GM21528 (cell line): Measurements from ENCODE around the gene RRP15.
"Not testable (repeated sequence)": the region's sequence is repeated elsewhere in the genome, so short reads cannot be mapped to it uniquely, and the experiment has no call there.

Experiments used
- ATAC-seq: cut with Tn5 transposase; IDR thresholded peaks from one replicate; pipeline ENCODE4 v1.9.1; 2021; ENCODE audit warnings: mild to moderate bottlenecking, moderate library complexity; ENCODE audit not compliant: unreplicated experiment, low FRiP score

RRP15 gene

DNA sequence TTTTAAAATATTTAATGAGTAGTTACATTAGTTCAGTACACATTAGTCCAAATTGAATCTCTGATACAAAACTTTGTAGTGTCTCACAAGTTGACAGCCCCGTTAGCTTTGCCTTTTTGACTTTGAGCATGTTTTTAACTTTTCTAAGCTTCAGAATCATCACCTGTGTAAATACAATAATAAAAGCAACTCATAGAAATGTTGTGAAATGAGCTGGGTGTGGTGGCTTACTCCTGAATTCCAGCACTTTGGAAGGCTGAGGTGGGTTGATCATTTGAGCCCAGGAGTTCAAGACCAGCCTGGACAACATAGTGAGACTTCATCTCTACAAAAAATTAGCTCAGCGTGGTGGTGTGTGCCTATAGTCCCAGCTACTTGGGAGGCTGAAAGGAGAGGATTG, 11.1 kb downstream of the RRP15 start:
- no peak for ATAC-seq

DNA sequence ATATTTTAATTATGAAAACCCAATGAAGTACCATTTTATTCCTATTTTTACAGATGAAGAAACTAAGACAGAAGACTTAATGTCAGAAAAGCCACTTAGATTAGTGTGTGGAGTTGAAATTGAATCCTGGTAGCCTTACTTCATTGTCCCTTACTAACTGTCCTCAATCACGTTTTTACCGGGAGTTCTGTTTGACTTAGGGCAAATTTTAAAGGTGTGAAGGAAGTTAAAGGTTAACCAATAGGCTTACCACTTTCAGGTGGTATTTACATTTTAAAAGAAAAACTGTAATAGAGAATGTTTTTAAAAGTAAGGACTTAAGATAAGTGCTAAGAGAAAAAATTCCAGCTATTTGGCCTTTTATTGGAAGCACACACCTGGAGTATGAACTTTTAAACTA, 12.4 kb downstream of the RRP15 start:
- ATAC-seq = no peak

DNA sequence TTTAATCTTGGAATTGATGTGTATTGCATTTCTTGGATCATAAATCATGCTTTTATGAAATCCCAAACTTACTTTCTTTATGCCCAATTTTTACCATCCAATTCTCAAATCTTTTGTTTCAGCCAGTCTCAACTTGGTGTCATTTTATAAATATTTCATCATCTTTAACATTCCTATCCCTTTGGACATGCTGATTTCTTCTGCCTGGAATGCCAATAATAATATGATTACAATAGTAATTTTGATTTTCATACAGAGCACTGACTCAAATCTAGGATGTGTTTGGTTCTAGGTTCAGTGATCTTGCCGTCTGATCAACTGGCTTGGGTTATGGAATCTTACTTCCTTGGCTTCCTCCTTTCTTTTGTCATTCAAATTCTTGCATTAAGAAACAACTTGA, 12.8 kb downstream of the RRP15 start:
- ATAC-seq = no peak

DNA sequence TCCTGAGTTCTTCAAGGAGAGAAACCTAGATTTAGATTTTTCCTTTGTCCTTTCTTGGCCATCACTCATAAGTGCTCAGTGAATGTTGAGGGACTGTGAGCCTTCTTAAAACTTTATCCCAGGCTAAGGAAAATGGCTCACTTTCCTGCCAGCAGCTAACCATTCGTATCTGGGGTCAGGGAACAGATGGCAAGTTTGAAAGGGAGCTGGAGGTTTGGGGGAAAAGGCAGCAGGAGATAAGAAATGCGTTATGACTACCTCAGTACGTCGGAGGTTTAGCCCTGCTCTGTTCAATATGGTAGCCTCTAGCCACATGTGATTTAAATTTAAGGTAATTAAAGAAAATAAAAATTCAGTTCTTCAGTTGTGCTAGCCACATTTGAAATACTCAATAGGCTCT, 13.3 kb downstream of the RRP15 start:
- ATAC-seq = no peak

DNA sequence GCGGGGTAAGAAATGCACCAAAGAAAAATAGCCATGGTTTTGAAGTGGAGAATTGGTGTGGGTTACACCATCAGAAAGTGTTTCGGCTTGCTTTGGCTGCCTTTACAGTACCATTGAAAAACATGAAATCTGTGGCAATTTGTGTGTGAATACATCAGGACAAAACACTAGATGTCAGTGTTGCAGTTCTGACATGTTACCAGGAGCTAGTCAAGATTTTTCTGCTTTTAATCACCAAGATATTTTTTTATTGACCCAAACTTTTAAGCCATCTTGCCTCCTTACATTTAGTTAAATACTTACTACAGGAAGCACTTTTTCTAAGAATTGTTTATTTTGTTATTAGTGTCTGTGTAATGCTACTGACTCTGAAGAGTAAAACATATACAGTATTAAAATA, 14.3 kb downstream of the RRP15 start:
- ATAC-seq = no peak

DNA sequence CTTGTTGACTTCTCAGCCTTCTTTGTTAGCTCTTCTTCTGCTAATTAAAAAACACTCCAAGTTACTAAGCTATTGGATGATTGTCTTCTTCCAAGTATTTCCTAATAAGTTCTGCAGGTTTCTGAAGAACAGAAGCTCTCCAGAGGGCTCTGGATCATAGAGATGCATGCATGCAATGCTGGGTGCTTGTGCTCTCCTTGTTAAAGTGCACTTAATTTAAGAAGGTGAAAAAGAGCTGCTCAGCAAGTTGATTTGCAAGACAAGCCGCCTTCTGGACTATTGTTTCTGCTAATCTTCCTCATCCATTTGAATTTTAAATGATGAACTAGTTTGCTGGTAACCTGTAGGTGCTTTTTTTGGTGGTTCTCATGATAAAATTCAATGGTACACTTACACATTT, 16.1 kb downstream of the RRP15 start:
- no peak for ATAC-seq

DNA sequence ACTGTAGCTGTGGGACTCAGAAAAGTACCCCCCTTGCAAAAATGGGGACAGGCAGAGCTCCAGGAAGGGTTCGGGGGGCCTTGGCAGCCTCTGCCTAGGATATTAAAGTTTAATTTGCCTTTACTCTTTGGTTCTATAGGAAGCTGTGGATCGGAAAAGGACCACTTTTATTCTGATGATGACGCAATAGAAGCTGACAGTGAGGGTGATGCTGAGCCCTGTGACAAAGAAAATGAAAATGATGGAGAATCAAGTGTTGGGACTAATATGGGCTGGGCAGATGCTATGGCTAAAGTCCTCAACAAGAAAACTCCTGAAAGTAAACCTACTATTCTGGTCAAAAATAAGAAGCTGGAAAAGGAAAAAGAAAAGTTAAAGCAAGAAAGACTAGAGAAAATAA, 17.1 kb downstream of the RRP15 start:
- no peak for ATAC-seq

DNA sequence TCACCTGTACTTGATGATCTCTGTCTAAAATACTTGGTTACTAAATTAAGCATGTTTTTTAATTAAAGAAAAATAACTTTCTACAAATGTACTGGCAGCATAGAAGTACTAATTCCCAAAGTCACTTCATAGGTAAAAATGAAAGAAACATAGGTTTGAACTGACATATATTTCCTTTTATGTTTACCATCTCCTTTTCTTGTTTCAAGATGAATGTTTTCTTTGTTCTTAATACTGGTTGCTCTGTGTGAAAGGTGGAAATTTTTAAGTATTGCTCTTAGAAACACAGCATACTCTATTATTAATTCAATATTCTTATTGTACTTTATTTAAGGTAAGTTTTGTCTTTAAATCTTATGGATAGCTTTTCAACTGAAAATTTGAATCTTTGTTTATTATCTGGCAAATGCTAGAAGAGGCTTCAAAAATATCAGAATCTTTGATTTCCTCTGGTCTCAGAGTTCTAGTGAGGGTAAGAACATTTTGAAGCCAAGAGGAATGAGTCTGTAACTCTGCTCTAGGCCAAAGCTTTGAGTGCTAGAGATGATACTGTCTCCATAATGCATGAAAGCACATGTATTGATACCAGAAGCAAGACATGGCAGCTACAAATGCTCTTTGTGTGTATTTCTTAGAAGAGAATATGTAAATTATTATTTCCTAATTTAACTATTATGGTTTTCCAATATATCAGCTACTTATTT, 18.2 kb downstream of the RRP15 start:
- no peak for ATAC-seq

DNA sequence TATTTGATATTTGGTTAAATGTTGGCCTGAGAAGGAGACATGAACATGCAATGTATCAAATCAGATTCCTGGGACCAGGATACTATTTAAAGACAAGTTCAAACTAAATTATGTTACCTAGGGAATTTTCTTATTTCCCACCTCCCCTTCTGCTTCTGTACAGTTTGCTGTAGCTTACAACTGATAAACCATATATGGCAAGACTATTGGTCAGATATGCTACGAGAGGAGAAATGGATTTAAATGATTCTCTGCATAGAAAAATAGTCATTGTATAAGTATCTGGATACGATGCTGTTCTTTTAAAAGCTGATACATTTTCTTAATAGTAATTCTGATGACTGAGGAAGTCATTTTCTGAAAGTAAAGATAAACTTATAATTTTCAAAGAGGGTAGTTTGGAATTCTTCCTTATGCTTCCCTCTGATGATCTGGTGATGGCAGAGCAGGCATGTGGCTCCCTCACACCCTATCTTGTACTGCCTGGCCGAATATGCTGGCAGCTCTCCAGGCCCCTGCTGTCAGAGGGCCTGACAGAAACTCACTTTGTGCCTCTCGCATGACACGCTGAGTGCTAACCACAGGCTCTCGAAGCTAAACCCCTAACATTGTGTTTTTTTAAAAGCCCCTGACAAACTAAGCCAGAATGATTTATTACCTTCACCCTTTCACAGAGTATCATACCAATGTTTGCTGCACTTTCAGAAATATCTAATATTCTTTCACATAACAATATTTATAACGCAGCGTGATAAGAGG, 19.4 kb downstream of the RRP15 start:
- no peak for ATAC-seq

DNA sequence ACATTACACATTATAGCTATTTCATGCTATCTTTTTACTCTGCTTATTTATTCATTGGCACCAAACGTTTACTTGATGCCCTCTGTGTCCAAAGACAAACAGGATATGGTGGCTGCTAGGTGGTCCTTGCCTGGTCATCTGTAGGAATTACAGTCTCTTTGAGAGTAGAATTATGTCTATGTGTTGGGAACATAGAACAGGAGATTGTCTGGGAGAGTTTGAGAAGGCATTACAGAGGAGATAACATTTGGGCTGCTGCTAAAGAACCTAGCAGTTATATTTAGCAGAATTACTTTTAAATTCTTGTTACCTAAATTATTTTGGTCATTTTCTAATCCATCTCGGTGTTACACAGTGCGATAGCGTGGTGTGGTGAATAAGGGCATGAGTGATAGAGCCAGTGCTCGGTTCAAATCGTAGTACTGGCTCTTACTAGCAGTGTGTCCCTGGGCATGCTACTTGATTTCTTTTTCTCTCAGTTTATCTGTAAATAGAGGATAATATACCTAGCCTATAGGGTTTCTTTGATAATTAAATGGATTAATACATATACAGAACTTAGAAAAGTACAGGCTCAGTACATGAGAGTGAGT, 20.5 kb downstream of the RRP15 start:
- no peak for ATAC-seq

DNA sequence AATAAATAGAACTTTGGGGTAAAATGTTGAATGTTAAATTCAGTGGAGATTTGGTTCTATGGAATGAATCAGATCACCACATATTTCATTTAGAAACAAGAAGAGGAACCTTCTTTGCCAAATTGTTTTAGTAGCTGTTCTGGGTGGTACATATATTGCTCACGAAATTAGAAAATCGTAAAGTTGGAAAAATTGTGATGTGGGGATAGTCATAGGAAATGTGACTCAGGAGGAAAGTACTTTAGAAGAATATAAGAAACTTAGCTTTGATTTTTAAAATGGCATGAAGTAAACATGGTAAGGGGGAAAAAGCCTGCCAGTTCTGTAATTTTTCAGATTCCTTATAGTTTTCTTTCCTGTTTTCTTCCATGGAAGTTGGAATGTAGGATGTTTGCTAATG, 27.4 kb downstream of the RRP15 start:
- no peak for ATAC-seq

DNA sequence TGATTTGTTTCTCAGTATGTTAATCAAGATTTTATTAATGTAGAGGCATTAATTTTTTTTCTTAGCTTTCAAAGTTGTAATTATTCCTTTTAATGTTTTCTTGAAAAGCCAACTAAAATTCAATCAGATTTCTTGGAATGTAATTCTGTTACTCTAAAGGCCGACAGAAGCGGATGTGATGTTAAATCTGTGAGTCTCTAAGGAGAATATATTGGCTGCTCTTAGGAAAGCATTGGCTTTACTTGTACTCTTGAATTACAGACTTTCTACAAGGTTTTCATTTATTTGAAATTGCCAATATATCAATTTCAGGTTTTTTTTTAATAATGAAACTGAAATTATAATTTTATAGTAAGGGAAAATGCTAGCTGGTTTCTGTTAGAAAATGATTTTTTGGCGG, 29.2 kb downstream of the RRP15 start:
- ATAC-seq = no peak

DNA sequence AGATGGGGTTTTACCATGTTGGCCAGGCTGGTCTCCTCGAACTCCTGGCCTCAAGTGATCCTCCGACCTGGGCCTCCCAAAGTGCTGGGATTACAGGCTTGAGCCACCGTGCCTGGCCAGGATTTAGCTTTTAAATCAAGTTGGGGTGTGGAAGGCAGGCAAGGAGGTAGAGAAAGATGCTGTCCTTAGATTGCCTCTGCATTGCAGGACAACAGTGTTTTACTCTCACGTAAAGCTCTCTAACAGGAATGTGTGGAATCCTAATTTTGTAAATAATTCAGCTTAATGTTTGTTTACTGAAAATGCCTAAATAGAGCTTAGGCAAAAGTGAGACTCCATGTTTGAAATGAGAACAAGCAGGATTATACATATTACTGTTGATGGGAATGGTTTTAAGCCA, 30.5 kb downstream of the RRP15 start:
- ATAC-seq = no peak

DNA sequence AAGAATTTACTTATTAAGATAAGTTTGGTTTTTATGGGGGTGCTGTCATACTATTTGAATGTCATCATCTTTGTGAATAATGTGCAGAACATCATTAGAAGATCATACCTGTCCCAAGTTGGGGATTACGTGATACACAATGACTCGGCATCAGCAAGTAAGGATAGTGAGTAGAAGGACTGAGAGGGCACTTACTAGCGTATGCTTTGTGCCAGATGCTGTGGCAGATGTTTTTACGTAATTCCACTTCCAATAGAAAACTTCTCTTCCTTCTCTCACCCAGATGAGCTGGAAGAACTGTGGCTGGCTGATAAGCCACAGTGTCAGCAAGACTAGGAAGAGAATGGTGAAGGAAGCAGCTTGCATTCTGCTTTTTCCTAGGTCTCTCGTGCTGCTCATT, 32.0 kb downstream of the RRP15 start:
- no peak for ATAC-seq

DNA sequence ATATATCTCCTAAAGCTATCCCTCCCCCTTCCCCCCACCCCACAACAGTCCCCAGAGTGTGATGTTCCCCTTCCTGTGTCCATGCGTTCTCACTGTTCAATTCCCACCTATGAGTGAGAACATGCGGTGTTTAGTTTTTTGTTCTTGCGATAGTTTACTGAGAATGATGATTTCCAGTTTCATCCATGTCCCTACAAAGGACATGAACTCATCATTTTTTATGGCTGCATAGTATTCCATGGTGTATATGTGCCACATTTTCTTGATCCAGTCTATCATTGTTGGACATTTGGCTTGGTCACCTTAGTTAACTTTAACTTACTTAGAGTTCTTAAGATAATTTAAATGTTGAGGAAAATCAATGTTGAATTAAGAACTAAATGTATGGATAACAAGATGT, 35.1 kb downstream of the RRP15 start:
- ATAC-seq = not testable (repeated sequence)

DNA sequence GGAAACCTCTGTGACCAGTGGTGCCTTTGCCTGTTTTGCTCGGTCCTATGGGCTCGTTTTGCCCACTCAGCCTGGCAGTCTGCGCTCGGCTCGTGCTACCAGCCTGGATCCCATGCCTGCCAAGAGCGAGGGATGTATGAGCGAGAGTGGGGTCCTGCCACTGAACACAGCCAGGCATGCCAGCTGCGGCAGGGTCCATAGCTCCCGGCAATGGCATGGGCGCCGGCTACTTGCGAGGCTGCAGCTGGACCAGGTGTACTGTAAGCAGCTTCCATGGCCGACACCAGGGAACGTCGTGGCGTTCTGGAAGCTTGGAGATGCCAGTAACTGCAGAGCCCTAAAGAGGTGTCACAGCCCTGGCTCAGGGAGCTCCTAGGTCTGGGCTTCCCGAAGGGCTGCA, 37.7 kb downstream of the RRP15 start:
- ATAC-seq = no peak

DNA sequence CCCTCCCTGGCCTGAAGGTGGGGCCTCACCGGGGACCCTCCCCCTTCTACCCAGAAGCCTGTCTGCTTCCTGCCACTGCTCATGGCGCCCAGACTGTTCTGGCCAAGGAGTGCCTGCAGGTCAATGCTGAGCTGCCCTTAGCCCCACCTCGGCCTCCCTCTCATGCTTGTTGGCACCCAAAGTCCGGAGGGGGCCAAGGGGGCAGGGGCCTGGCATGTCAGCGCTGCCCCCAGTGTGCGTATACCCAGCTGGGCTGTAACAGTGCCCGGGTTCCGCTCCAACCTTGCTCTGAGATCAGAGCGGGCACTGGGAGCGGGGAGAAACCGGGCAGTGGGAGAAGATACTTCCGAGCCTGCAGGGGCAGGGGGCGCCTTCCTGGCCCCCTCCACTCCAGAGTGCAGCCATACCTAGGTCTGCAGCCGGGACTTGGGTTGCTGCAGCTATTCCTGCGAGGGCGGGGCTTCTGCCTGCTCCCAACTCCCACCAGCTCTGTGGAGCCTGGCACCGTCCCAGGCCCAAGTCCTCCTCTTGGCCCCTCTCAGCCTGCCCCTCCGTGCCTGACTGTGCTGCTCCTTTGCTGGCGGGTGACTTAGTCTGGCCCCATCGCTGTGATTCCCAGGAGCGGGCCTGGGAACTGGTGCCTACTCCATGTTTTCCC, 38.6 kb downstream of the RRP15 start:
- no peak for ATAC-seq

DNA sequence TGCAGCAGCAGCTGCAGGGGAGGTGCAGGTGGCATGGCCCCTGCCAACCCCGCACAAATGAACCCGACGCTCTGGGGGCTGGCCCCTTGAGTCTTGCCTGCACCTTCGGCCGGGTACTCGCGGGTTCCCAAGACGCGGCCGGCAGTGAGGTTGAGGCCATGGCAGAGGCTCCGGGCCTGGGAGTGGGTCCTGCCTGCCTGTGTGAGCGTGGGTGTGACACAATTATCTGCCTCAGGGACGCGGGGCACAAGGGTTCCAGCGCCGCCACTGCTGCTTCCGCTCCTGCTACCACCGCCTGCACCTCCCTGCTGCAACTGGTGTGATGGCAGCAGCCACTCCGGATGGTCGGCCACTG, 39.1 kb downstream of the RRP15 start:
- no peak for ATAC-seq

DNA sequence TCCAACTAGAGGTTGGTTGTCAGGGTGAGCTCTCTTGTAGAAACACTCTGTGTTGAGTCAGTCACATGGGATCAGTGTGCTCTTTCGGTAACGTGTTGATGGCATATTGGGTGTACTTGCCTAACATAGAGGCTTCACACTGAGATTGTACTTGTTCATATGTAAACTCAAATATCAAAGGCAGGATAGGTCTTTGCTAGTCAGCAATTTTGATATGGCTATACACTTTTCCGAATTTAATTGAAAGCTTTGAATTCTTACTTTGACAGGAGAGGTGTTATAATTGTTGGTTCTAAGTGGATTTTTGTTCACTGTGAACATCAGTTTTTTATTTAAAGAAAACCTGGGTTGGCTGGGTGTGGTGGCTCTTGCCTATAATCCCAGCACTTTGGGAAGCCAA, 43.7 kb downstream of the RRP15 start:
- ATAC-seq = no peak

DNA sequence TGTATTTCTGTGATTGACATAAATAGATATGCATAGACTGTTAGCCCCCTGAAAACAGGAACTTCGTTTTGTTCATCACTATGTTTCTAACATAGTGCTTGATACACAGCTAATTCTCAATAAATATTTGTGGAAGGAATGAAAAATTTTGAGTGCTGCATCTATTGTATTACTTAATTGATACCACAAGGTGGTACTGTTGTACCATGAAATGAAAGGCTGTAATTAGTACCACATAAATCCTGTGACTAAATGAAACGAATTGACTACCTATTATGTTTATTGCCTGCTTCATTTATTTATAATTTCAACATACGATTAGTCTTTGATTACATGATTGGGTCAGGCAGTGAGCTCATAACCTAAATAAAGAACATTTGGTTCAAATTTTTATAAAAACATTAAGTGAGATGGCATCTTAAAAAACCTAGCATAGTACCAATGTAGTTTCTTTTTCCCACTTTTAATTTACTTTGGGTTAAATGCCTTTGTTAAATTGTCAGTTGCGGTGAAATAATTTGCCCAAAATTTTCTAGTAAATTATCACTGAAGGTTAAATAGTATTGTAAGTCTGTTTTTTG, 45.0 kb downstream of the RRP15 start:
- peak; percentile 66 for ATAC-seq

DNA sequence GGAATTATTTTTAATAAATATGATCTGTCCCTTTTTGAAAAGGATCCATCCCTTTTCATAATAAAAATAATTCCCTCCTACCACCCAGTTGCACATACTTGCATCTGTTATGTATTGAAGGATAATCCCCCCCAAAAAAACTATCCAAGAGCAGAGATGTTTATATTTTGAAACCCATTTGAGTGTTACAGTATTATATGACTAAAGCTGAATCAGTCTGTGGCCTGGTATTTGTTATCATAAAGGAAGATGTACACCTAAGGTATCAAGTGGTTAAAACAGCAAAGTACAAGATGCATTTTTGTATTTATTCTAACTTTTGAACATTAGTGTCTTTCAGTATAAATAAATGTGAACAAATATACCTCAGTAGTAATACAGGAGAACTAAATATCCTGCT, 47.3 kb downstream of the RRP15 start:
- ATAC-seq = no peak
